A673 (cell line): ENCODE measurements around the gene UBE3A. TPM values are rescaled to one million over a fixed set of nuclear protein-coding genes. Genes with fewer than 3 reads are reported as not detected.

Source experiments
- BruUV-seq: library from RNA; stranded (reverse); fragments of 400-500 nt; replicated peaks from 2 replicates; lab custom pipeline; 2021; lab: Mats Ljungman, UMichigan
- CTCF ChIA-PET: fragments of 300-600 bp; sonication (Branson Sonifier 250); formaldehyde crosslinking; loops from one replicate; lab custom pipeline; 2022; ENCODE audit warnings: antibody characterized with exemption; lab: Charles Lee
- POLR2A ChIA-PET: fragments of 300-600 bp; sonication (Branson Sonifier 250); formaldehyde crosslinking; loops from one replicate; lab custom pipeline; 2022; ENCODE audit warnings: antibody characterized with exemption; ENCODE audit not compliant: low non-redundant PET; lab: Charles Lee
- DNase-seq: peaks from one replicate; pipeline ENCODE4 v3.0.0-alpha.2; 2015; ENCODE audit warnings: low spot score
- H3K27ac ChIP-seq: fragments of 200-600 bp; sonication (generic); 2 replicates; pipeline ENCODE4 v1.5.1; 2016; ENCODE audit warnings: mixed run types, low read depth, mild to moderate bottlenecking, mixed read lengths, antibody characterized with exemption, low read length; ENCODE audit not compliant: poor library complexity, severe bottlenecking
- H3K27me3 ChIP-seq: fragments of 200-600 bp; sonication (generic); replicated peaks from 2 replicates; pipeline ENCODE4 v1.6.1; 2017; ENCODE audit warnings: mixed run types, low read depth, mild to moderate bottlenecking, mixed read lengths, antibody characterized with exemption, low read length; ENCODE audit not compliant: insufficient read depth, poor library complexity
- H3K36me3 ChIP-seq: fragments of 200-600 bp; sonication (generic); 2 replicates; pipeline ENCODE4 v1.6.1; 2016; ENCODE audit warnings: mixed run types, mild to moderate bottlenecking, mixed read lengths, antibody characterized with exemption, low read length; ENCODE audit not compliant: insufficient read depth, poor library complexity, severe bottlenecking
- H3K4me1 ChIP-seq: fragments of 200-600 bp; sonication (generic); 2 replicates; pipeline ENCODE4 v1.6.1; 2017; ENCODE audit warnings: mixed run types, mild to moderate bottlenecking, mixed read lengths, antibody characterized with exemption, low read length; ENCODE audit not compliant: insufficient read depth, poor library complexity, severe bottlenecking
- H3K4me3 ChIP-seq: fragments of 200-600 bp; sonication (generic); 2 replicates; pipeline ENCODE4 v1.5.1; 2016; ENCODE audit warnings: low read depth, mixed run types, mild to moderate bottlenecking, mixed read lengths, low read length; ENCODE audit not compliant: poor library complexity, severe bottlenecking
- H3K9me3 ChIP-seq: fragments of 200-600 bp; sonication (generic); 2 replicates; pipeline ENCODE4 v1.6.1; 2016; ENCODE audit warnings: mixed run types, low read depth, mild to moderate bottlenecking, mixed read lengths, antibody characterized with exemption, low read length; ENCODE audit not compliant: poor library complexity, severe bottlenecking
- EZH2 ChIP-seq: fragments of 200-600 bp; sonication (generic); IDR thresholded peaks from 2 replicates; pipeline ENCODE4 v1.6.1; 2017; ENCODE audit warnings: borderline replicate concordance, low read depth, mild to moderate bottlenecking, mixed read lengths, antibody characterized with exemption, low read length; ENCODE audit not compliant: poor library complexity, severe bottlenecking
- intact Hi-C: fragments of 100-400 bp; cut with micrococcal nuclease; formaldehyde crosslinking; loops from one replicate; pipeline ENCODE4 v1.10.0; 2022; ENCODE audit not compliant: unreplicated experiment
- total RNA-seq: library from RNA; stranded (reverse); gene quantifications from 2 replicates; pipeline ENCODE4 v1.2.3, GENCODE V29; 2021
- TF ChIP-seq, protein P1 (sequence below): fragments of 300-800, 200-600 bp; sonication (generic); conservative IDR thresholded peaks from 2 replicates; pipeline ENCODE4 v1.5.1; 2017; ENCODE audit warnings: low read depth, mild to moderate bottlenecking, antibody characterized with exemption, low read length, moderate library complexity, mixed read lengths

UBE3A gene
- total RNA-seq, 1 experiment from 2014 or later = 104 TPM

GRCh38 chr15:25385986-25386385 lies 52.8 kb downstream of the UBE3A start:
- Histone ChIP-seq H3K27me3 (no peaks in the 10 kb centered on the region), H3K27ac (no peak overlapping the region), H3K9me3 (peaks cover 42% of the 10 kb centered on the region), H3K4me1 (no peaks in the 10 kb centered on the region), H3K4me3 (no peak overlapping the region), H3K36me3 (peaks cover 8% of the 10 kb centered on the region)
- intact Hi-C loops = no loop called here
- DNase-seq = no peak
- no TSS peak for BruUV-seq
- CTCF ChIA-PET = no interaction called here
- POLR2A ChIA-PET = no interaction called here
- TF ChIP-seq, protein P1, sequence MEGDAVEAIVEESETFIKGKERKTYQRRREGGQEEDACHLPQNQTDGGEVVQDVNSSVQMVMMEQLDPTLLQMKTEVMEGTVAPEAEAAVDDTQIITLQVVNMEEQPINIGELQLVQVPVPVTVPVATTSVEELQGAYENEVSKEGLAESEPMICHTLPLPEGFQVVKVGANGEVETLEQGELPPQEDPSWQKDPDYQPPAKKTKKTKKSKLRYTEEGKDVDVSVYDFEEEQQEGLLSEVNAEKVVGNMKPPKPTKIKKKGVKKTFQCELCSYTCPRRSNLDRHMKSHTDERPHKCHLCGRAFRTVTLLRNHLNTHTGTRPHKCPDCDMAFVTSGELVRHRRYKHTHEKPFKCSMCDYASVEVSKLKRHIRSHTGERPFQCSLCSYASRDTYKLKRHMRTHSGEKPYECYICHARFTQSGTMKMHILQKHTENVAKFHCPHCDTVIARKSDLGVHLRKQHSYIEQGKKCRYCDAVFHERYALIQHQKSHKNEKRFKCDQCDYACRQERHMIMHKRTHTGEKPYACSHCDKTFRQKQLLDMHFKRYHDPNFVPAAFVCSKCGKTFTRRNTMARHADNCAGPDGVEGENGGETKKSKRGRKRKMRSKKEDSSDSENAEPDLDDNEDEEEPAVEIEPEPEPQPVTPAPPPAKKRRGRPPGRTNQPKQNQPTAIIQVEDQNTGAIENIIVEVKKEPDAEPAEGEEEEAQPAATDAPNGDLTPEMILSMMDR = no peak
- TF ChIP-seq EZH2 = no peak

GRCh38 chr15:25381579-25381978 lies 57.2 kb downstream of the UBE3A start:
- no peaks in the 10 kb centered on the region for H3K27me3 ChIP-seq
- no peak for DNase-seq
- peaks cover 7% of the 10 kb centered on the region for H3K36me3 ChIP-seq
- no peak overlapping the region for H3K4me3 ChIP-seq
- intact Hi-C loops = no loop called here
- H3K4me1 ChIP-seq = no peaks in the 10 kb centered on the region
- ChIA-PET POLR2A (no interaction called here), CTCF (no interaction called here)
- BruUV-seq = no TSS peak
- H3K27ac ChIP-seq = no peak overlapping the region
- no peak for TF ChIP-seq EZH2
- TF ChIP-seq, protein P1 = no peak
- H3K9me3 ChIP-seq = peaks cover 30% of the 10 kb centered on the region

DNA sequence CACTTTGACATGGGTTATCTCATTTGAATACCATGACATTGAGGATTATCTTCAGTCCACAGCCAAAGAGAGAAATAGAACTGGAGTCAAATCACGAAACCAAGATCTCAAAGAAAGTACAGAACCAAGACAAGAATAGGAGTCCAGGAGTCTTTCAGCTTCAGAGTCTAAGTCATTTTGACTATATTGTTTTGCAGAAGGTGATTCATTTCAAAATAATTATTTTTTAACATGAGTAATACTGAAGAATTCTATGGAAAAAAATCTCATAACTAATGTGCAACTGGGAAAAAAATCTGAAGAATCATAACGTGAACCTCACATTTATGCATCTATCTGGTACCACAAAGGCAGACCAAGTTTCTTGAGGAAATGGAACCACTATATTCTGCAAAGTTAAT lies 60.3 kb downstream of the UBE3A start:
- H3K27ac ChIP-seq = no peak overlapping the region
- no TSS peak for BruUV-seq
- no peak for DNase-seq
- H3K36me3 ChIP-seq = peaks cover 15% of the 10 kb centered on the region
- peaks cover 6% of the 10 kb centered on the region for H3K4me1 ChIP-seq
- H3K4me3 ChIP-seq = no peak overlapping the region
- CTCF ChIA-PET = no interaction called here
- intact Hi-C loops = loop anchor here (10.0 kb wide), 1 partner anchor 64 kb away; no protein-coding TSS in a partner anchor
- H3K27me3 ChIP-seq = no peaks in the 10 kb centered on the region
- TF ChIP-seq, protein P1 = no peak
- no peak for TF ChIP-seq EZH2
- H3K9me3 ChIP-seq = peaks cover 2% of the 10 kb centered on the region
- POLR2A ChIA-PET = no interaction called here
